GM19452 (cell line): ENCODE measurements around the gene PTPRN2.
"Not testable (repeated sequence)": the region's sequence is repeated elsewhere in the genome, so short reads cannot be mapped to it uniquely, and the experiment has no call there.

Source experiments
- ATAC-seq: cut with Tn5 transposase; IDR thresholded peaks from one replicate; pipeline ENCODE4 v1.9.1; 2021; ENCODE audit not compliant: unreplicated experiment

Gene PTPRN2

GRCh38 chr7:157994319-157994718 is 593.3 kb downstream of the PTPRN2 start:
- ATAC-seq, result no peak

GRCh38 chr7:157993406-157994105 is 594.1 kb downstream of the PTPRN2 start:
- no peak for ATAC-seq

GRCh38 chr7:157992511-157993160 is 595.0 kb downstream of the PTPRN2 start:
- no peak for ATAC-seq

DNA sequence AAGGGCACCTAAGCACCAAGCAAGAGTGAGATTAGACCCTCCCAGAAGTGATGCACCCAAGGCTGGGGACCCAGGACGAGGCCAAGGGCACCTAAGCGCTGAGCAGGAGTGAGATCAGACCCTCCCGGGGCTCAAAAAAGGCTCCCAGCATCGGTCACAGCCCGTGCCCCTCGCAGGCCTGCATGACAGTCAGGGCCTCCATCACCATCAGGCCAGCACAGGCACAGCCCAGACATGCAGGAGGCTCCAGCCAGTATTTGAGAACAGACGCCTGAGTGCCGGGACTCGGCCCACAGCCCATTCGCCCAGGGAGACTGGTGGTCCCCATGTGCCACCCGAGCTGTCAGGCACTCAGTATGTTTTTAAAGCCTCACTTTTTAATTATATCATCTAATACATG is 595.9 kb downstream of the PTPRN2 start:
- ATAC-seq, result no peak

DNA sequence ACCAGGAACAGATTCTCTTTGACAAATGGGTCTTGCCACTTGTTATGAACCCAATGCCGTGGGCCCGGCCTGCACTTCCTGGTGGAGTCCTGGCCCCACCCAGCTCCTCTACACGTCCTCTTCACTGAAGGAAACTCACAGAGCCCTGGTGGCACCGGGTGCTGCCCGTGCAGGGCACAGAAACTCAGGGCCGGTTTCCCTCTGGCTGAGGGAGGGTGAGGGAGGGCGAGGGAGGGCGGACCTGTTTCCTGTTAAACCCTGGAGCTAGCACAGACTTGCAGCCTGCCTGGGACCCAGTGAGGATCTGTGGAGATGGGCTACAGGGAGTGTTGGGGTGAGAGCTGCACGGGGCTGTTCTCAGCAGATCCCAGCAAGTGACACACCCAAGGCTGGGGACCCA is 596.3 kb downstream of the PTPRN2 start:
- no peak for ATAC-seq

DNA sequence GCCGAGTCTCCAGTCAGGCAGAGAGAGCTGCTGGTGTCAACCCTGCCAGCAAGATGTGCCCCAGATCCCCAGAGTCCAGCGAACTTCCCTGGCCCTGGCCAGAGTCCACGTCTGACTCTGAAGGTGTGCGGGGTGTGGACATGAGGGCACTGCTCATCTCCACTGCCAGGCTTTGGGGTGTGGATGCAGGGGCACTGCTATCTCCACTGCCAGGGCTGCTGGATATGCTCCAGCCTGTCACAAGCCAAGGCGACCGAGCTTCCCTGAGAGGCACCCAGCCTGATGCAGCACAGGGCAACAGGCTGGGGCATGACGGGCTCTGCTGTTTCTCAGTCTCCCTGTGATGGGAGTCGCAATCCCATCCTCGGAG is 596.8 kb downstream of the PTPRN2 start:
- ATAC-seq, result no peak

DNA sequence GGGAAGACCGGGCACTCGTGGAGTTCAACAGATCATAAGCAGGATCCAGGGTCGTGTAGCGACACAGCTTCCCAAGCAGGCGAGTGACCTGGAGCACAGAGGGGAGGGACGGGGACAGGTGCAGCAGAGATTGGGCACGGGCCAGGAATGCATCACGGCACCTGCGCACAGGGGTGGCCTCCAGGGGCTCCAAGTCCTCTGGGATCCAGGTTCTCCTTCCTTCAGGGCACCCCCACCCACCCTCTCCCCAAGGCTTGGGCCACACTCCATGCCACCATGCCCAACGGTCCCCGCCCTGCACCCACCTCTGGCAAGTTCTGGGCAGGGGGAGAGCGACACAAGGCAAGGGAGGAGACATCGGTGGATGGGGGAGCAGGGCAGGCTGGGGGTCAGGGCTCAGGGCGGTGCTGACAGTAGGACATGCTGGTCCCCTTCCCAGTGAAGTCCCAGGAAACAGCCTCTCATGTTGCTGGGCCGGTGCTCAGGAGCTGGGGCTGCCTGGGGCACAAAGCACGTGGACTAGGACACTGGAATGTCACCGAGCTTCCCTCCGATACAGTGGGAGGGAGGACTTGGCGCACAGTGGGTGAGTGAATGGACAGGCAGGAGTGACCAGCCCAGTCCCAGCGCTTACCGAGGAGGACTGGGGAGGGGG is 597.3 kb downstream of the PTPRN2 start:
- ATAC-seq, result no peak

GRCh38 chr7:157989589-157989988 is 598.0 kb downstream of the PTPRN2 start:
- ATAC-seq, result no peak

DNA sequence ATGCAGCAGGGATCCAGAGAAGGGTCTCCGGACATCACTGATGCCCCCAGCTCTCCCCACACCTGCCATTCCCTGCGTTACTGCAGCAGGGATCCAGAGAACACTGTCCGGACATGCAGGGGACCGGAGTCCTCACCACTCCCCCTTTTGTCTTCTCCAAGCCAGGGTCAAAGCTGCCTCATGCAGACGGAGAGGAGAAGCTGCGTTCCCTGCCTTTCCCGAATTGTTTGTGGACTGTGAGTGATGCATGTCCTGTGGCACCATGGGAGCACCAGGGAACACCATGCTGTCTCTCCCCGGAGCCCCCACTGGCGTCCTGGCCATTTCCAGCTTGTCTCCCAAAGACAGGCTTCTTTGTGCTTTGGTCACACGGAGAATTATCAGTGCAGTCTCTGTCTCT is 599.7 kb downstream of the PTPRN2 start:
- ATAC-seq, result no peak

DNA sequence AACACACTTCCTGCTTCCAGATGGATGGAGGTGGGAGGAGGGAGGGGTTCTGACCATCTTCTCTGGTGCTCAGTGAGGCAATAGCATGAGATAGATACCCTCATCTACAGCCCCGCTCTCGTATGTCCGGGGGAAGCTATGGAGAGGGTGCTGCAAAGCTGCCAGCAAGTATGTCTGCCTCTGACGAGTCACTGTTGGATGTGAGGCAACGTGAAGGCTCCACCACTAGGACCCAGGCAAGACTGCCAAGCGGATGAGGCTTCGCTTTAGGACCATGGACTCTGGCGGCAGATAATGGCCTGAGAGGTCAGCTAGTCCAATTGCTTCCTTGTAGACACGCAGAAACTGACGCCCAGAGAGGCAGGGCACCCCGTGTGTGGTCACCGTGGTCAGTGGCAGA is 601.6 kb downstream of the PTPRN2 start:
- no peak for ATAC-seq

DNA sequence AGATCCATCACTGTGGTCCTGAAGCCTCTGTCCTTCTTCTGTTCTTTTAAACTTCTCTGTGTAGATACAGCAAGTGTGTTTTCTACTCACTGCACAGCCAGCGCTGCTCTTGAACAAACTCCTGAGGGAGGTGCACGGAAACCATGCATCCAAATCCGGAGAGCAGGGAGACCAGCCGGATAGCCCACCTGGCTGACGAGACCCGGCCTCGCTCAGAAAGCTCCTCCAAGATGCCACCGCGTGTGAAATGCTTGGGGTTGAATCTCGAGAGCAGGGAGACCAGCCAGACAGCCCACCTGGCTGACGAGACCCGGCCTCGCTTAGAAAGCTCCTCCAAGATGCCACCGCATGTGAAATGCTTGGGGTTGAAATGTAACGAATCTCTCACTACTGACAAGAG is 602.0 kb downstream of the PTPRN2 start:
- ATAC-seq, result no peak

DNA sequence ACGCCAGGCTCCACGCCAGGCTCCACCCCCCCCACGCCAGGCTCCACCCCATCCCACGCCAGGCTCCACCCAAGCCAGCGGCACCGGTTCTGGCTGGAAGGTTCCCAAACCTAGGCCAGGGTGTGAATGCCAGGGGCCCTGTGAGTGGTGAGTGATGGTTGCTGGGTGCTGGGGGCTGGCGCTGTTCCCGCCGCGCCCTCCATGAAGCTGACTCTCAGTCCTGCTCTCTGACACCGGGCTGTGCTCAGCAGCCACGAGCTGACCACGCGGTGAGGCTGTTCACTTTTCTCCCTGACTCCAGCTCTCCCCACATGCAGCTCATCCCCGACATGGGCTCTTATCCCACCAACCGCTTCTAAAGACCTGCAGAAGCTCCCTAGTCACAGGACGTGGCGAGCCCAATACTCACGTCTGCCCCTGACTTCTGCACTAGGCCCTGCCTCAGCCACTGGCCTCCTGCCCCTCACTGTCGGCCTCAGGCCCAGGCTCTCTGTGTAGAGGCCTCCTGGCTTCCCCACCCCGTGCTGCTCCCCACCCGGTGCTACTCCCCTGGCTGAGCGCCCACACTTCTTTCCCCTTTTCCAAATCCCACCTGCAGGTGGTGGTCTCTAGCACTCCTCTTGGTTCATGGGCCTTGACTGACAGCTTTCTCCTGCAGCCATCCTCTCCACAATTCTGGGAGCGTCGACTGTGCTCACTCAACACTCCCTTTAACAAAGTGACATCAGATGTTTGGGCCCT is 603.0 kb downstream of the PTPRN2 start:
- no peak for ATAC-seq

DNA sequence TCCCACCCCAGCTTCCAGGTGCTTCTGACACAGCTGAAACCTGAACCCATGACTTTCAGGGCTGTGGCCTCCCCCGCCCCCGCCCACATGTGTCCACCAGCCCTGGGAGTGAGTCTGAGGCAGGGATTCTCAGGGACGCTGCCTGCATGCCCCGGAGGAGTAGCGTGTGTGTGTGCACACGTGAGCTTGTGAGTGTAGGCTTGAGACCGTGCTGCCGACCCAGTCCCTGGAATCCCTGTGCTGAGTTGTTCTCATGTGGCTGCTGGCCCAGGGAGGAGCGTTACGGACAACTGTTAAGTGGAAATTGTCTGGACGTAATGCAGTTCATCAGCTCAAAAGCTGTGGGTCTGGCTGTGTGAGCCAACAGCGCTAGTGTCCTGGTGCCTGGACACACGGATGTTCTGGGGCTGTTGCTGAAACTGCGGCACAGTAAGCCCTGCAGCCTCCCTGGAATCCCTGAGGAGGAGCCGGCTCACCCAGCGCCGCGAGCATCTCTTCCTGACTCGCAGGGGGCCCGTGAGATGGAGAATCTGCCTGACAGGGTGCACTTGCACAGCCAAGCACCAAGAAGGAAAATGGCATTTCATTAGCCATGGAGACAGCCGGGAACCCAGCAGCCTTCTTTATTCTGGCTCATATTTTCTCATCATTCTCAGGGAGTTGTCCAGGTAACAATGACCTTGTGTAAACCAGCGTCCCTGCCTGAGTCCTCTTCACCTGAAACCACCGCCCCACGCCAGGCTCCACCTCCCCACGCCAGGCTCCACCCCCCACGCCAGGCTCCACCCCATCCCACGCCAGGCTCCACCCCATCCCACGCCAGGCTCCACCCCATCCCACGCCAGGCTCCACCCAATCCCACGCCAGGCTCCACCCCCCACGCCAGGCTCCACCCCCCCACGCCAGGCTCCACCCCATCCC is 603.9 kb downstream of the PTPRN2 start:
- ATAC-seq, result no peak

GRCh38 chr7:157981778-157982177 is 605.8 kb downstream of the PTPRN2 start:
- no peak for ATAC-seq

DNA sequence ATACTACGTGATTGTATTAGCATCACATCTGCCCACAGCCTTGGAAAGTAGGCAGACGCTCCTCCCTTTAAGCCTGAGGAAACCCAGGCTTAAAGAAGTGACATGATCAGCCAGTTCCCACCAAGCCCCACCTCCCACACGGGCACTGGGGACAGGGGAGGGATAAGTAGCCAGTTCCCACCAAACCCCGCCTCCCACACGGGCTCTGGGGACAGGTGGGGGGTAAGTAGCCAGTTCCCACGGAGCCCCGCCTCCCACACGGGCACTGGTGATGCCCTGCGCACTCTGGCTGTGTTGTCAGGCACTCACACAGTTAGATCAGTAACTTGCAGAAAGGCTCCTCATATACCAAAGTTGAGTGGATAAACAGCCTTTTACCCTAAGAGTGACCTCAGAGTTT is 606.8 kb downstream of the PTPRN2 start:
- ATAC-seq, result no peak

DNA sequence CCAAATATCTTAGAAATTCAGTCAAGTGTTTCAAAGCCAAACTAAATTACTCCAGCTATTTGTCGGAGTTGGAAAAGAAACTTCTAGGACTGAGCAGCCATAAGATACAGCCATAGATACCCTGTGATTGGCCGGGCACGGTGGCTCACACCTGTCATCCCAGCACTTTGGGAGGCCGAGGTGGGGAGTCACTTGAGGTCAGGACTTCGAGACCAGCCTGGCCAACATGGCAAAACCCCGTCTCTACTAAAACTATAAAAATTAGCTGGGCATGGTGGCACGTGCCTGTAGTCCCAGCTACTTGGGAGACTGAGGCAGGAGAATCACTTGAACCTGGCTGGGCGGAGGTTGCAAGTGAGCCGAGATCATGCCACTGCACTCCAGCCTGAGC is 607.3 kb downstream of the PTPRN2 start:
- ATAC-seq, result not testable (repeated sequence)

- no peak for ATAC-seq
These were observed 607.8 kb downstream of the PTPRN2 start for GRCh38 chr7:157979636-157980340.

DNA sequence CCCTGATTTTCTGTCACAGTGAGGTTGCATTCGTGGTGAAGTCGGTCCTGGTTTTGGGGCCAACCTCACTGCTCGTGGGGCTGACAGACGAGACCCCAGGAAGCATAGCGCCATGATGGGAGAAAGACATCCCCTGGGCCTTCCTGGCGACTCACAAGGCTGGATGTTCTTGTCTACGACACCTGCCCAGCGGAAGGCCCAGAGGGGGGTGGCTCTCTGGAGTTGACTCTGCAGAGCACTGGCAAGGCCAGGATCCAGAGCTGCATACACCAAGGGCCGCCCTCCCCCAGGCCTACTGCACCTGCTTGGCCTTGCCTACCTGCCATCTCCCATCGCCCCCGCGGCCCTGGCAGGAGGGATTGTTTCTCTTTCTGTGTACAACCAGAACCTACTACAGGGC is 608.9 kb downstream of the PTPRN2 start:
- ATAC-seq, result no peak

- no peak for ATAC-seq
These were observed 609.7 kb downstream of the PTPRN2 start for GRCh38 chr7:157977717-157978496.
